ENCODE data around the gene ADAM22.

The ADAM22 gene

DNA sequence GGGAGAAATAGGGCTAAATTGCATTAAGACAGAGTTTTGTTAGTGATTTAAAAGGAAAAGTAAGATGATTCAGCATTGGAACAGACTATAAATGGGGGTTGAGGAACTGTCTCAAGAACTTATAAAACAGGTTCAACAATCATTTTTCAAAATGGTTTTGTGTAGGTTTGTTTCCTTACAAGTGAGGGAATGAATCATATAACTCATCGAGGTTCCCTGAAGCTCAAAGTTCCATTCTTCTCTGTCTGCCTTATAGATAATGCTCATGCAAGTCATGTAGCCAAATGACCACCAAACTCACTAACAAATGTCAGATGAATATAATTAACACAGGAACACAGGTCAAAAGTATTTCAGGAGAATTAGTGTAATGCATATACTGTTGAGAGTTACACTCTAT, 27.7 kb downstream of the ADAM22 start:
- no peak for DNase-seq (ENCODE audit: low read depth)

DNA sequence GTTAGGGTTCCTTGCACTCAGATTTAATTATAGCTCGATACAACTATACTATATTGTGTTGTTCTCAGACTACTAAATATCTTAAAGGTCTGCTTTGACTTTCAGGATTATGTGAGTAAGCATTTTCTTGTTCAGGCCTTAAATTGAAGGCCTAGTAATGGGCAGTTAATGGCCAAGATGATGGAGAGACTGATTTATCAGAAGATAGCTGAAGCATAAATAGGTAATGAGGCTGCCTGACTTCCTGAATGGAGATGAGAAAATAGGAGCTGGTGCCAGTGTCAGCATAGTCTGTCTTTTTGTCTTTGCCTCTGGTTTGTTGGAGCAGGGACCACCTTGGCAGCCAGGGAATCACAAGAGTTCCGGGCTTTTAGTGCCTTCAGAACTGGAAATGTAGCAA, 32.2 kb downstream of the ADAM22 start:
- no peak for DNase-seq (ENCODE audit: low read depth)

DNA sequence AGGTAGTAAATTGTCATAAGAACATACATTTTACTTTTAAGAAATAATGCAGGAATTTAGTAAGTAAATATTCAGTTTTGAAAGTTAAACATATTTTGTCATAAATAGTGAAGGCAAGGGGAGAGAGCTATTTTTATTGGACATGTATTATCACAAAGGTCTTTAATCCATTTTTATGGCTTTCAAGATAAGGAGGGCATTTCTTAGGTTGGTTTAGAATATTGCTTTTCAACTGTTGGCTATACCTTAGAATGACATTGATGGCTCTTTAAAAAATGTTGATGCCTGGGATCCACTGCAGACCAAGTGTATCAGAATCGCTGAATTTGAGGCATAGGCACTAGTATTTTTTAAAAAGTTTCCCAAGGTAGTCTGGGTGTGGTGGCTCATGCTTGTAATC, 34.0 kb downstream of the ADAM22 start:
- DNase-seq (ENCODE audit: low read depth), result no peak

DNA sequence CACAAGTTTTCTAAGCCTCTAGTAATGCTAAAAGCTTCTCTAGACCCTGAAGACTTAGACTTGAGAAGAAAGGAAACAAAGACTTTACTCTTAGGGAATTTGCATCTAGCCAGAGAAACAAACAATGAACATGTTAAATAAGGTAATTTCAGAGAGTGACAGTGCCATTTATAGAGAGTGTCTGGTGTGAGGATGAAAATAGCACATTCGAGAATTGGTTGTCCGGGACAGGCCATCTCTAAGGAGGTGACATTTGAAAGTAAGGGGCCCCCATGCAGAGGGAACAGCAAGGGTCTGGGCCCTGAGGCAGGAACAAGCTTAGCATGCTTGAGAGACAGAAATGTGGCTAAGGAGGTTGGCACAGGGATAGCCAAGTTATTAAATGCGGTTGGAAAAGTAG, 48.1 kb downstream of the ADAM22 start:
- DNase-seq (ENCODE audit: low read depth), result no peak

DNA sequence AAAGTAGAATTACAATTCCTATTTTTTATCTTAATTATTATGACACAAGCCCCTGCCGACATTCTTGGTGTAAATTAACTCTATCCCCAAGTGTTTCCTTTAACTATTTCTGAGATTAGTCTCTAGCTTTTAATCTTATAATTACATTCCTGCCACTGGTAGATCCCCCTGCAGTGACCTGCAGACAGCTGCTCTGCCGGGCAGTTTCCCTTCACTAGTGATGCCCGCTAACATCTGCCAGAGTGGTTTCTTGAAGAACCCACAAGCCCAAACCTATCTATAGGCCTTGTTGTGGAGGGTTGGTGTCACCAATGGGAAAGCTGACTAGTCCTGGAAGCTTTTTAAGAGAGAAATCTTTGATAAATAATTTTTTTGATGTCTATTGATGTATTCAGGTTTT, 50.0 kb downstream of the ADAM22 start:
- DNase-seq (ENCODE audit: low read depth), result no peak

DNA sequence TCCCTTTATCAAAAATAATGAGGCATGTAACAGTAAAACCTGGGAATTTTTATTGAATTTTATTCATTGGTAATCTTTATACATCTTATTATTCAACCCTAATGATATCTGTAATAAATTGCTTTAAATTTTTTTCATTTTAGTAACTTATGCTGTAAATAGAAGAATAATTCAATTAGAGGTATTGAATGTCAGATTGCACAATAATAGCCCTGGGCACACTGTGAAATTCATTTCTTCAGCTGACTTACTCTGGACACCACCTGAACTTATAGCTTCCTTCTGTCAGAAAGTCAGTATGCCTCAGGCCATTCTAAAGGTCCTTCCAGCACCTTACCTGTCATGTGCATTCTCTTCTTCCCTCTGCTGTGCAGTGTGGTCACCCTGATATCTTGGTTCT, 59.2 kb downstream of the ADAM22 start:
- DNase-seq (ENCODE audit: low read depth), result peak; percentile 27

DNA sequence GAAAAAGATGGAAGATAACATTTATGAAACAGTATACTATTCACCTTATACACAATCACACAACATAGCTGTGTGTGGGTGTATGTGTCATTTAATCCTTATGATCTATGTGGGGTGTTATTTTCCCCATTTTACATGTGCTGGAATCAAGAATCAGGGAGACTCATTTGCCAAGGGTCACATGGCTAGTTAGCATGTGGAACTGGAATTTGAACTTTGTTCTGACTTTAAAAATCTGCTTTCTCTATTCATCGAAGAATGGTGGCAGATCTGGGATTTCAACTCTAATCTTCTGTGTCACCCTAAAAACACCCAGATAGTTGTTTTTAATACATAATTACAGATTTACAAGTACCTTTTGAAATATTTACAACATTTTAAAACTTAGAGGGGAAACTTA, 65.2 kb downstream of the ADAM22 start:
- no peak for DNase-seq (ENCODE audit: low read depth)

DNA sequence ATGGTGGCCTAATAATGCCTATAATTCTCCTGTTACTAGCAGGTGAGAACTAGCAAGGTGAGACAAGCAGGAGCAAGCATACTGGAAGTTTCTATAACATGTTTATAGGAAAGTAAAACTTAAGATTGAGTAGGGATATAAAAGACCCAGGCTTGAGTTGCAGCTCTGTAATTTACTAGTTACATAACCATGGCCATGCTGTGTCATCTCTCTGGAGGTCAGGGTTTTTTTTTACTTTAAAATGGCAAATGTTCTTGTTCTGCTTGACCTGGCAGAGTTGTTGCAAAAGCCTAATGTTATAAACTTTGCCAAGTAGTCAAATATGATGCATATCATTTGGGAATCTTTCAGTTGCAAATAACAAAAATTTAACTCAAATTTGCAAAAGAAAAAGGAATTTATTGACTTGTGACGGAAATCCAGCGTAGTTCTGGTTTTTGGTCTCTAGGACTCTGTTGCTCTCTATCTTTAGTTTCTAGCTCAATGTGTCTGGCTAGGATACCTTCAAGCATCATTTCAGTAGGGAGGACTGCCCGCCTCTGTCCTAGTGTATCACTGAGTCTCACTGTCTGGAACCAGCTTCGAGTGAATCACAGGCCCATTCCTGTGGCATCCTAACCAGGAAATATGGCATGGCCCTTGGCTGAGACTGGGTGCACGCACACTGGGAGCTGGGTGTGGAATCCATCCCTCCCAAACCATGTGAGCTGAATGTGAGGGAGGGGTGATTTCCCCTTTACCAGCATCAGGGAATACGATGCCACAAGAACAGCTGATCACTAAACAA, 67.9 kb downstream of the ADAM22 start:
- peak; percentile 27 for DNase-seq (ENCODE audit: low read depth)

DNA sequence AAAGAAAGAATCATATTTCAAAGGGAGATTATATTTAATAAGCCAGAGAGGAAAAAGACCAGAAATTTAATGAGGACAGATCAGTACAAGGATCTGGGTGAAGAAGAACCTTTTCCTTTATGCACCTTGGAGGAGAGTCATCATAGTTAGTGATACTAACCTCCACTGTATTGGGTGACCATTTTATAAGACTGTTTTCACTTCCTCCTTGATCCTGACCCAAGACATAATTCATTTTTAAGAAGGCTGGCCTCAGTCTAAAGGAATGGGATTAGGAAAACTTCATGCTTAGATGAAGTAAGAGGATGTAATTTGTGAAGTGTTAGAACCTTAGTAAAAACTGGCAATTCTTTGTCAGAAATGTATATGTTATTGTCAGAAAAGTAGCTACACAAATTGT, 68.6 kb downstream of the ADAM22 start:
- DNase-seq (ENCODE audit: low read depth), result no peak

DNA sequence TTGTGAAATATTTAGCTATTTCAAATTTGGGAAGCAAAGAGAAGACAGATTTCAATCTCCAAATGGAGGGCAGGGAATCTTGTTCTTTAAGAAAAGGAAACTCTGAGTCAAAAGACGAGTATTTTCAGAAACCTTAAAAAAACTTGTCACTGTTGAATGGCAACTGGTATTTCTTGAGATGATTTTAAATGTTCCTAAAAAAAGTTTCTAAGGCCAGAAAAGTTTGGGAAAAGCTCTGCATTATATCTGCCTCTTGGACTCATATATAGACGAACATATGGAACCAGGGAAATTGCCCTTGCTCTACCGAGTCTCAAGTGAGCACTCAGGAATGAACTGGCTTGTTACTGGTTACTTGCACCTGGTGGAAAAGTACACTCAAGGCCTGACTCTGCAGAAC, 69.5 kb downstream of the ADAM22 start:
- DNase-seq (ENCODE audit: low read depth), result no peak

DNA sequence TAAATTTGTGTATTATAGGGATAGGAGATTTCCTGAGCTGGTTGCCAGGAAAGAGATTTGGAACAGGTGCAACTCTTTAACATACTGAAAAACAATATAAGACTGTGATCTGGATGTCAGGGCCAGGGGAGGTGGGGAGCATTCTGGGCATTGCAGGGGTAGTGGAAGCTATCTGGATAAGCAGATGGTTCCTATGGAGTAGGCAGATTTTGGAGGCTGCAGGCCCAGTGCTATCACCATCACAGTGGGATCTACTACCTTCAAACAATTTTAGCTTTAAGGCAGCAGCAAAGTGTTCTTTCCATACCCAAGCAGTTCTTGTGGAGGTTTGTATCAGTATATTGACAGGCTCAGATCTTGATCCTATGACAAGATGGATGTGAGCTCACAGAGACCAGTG, 71.1 kb downstream of the ADAM22 start:
- no peak for DNase-seq (ENCODE audit: low read depth)

DNA sequence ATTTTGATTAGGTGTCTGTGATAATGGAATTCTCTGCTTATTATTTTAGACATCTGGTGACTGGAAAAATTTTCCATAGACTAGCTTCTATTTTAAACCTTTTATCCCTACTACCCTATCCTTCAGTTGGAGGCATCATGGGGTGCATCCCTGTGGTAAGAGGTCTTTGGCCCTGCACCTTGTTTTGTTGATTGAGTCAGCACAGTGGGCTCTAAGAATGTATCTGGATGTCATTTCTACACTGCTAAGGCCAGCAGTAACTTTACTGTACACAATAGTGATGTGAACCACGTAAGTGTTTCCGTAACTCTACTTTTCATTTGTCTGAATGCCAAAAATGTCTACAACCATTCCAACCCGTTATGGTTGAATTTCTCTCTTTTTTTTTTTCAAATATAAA, 75.6 kb downstream of the ADAM22 start:
- no peak for DNase-seq (ENCODE audit: low read depth)

DNA sequence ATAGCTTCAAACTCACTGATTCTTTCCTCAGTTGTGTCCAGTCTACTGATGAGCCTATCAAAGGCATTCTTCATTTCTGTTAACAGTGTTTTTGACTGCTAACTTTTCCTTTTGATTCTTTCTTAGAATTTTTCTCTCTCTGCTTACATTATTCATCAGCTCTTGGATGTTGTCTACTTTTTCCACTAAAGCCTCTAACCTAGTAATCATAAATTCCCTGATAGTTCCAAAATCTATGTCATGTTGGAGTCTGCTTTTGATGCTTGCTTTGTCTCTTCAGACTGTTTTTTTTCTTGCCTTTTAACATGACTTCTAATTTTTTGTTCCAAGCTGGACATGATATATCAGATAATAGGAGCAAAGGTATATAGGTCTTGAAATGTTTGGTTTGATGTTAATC, 78.0 kb downstream of the ADAM22 start:
- DNase-seq (ENCODE audit: low read depth), result no peak

DNA sequence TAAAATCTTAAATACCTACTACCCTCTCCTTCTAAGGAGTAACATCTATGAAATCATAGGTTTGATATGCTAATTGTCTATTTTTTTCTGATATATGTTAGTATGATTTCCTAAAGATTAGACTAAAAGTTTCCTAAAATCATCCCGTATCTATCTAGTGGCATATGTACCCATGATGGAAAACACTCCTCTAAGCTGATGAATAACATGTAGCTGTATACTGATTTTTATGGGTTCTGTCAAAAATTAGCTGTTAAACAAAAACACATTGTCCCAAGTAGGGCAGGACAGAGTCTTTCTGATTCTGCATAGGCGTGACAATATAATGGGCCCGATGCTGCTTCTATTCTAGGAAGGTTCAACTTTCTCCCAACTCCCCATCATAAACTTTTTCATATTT, 79.9 kb downstream of the ADAM22 start:
- DNase-seq (ENCODE audit: low read depth), result no peak

DNA sequence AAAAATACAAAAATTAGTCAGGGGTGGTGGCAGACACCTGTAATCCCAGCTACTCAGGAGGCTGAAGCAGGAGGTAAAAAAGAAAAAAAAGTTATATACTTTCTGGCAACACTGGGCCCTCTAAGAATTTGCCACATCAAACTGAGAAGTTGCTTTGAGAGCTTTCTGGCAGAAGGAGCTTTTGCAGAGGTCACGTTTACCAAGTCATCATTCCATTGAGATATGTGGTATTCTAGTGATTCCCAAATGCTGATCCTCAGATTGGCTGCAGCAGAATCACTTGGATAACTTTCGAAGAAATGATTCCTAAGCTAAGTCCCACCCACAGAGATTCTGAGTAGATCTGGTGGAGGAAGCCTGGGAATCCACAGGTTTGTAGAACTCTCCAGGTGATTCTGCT, 80.5 kb downstream of the ADAM22 start:
- DNase-seq (ENCODE audit: low read depth), result peak; percentile 10

DNA sequence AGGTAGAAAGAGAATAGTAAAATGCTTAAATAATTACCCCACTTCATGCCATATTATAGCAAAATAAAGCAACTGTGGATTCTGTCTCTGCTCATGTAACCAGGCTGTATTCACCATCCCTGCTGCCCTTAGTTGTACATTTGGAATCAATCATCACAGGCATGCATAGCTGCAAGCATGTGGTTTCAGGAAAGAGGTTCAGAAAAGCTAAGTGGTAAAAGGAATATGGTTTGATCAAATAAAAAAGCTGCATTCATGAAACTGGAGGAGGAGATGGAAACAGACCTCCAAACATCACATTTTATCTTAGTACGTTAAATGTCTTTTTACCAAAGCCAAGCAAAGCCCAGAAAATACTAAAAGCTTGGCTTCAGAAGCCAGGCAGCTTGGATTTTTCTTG, 81.3 kb downstream of the ADAM22 start:
- peak; percentile 78 for DNase-seq (ENCODE audit: low read depth)

DNA sequence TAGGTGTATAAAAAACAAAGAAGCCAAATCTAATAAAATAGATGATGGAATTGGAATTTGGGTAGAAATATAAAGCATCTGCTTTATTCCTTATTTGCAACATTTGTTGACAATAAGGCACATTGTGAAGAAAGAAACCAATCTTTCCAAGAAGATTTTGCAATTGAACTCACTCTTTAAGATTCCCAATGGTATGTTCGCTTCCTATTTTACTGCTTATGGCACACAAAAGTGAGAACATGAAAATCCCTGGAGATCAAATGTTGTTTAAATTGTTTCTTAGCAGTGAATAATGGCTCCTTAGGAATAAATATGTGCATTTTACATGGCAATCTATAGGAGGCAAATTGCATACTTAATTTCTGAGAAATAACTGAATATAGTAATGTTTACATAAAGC, 84.5 kb downstream of the ADAM22 start:
- DNase-seq (ENCODE audit: low read depth), result no peak

DNA sequence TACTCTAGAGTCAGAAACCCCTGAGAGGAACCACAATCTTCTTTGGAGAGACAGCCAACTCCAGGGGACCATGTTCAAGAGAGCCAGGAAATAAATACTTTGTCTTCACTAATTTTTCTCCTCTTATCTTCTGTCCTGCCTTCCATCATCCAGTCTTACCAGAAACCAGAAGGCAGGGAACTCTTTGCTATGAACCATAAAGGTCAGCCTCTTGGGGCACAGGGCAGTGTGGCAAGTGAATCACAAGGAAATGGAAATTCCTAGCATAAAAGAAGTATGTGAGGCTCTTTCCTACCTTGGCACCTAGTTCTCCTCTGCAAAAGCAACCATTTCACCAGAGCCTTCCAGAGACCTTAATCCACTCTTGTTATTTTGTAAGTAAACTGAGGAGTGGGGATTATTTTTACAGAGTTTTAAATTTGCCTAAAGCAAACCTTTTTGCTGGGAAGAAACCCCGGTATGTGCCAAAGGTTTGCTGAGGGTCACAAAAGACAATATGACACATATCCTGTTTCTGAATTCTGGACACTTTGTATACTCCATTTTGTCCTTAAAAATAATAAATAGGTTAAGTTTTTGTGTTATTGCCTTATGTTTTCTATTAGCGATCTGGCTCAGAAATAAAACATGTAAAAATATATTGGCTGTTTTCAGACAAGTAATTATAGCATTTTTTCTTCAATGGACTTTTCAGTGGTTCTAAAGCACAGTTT, 87.1 kb downstream of the ADAM22 start:
- peak; percentile 60 for DNase-seq (ENCODE audit: low read depth)

DNA sequence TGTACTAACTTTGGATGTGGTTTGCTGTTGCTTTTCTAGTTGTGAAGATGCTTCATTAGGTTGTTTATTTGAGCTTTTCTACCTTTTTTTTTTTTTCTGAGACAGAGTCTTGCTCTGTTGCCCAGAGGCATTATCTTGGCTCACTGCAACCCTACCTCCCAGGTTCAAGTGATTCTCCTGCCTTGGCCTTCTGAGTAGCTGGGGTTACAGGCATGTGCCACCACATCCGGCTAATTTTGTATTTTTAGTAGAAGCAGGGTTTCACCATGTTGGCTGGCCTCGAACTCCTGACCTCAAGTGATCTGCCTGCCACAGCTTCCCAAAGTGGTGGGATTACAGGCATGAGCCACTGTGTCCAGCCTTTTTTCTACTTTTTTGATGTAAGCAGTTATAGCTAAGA, 93.7 kb downstream of the ADAM22 start:
- DNase-seq (ENCODE audit: low read depth), result no peak

DNA sequence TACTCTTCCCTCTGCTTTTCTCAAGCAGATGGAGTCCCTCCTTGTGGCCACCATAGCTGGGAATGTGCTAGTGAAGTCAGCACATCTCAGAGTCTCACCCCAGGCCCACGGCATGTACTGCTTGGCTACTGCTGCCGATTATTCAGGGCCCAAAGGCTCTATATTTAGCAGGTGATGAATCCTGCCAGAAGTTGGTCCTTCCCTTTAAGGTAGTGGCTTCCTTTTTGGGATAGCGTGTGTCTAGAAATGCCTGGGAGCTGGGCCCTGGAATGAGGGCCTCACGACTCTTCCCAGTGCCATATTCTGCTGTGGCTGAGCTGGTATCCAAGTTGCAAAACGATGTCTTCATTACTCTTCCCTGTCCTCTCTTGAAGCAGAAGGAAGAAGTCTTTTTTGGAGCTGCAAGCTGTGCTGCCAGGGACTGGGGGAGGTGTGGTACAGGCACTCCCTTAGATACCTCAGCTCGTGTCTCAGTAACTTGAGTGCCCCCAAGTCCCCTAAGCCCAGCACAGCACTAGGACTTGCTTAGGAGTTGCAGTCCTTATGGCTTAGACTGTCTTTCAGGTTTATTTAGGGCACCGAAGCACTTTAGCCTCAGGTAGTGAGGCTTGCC, 100.1 kb downstream of the ADAM22 start:
- DNase-seq (ENCODE audit: low read depth), result no peak

DNA sequence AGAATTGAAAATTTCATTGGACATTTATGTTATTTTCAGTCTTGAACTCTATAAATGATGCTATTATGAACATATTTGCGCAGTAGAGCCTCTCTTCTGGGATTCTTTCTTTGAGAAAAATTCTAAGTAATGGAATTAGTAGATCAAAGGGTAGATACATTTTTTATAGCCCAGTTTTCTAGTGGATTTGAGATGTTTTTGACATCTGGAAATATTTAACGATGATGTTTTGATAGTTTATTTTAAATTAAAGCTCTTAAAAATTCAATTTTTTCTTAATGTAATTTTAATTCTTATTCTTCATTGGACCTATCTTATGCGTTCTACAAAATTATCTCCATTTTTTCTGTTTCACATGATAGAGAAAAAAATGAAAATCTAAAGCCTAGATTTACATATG, 103.0 kb downstream of the ADAM22 start:
- DNase-seq (ENCODE audit: low read depth), result no peak

DNA sequence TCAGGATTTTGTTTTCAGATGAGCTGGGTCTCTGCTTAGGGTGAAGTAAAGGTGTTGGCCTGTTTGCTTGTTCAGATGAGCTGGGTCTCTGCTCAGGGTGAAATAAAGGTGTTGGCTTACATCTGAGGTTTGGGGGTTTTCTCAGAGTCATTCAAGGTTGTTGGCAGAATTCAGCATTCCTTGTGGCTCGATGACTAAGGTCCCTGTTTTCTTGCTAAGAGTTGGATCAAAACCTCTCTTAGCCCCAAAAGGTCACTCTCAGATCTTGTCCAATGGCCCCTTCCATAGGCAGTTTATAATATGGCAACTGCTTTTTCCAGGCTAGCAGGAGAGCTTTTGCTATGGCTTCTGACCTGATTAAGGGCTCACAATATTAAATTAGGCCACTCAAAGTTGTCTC, 106.6 kb downstream of the ADAM22 start:
- DNase-seq (ENCODE audit: low read depth), result peak; percentile 38

DNA sequence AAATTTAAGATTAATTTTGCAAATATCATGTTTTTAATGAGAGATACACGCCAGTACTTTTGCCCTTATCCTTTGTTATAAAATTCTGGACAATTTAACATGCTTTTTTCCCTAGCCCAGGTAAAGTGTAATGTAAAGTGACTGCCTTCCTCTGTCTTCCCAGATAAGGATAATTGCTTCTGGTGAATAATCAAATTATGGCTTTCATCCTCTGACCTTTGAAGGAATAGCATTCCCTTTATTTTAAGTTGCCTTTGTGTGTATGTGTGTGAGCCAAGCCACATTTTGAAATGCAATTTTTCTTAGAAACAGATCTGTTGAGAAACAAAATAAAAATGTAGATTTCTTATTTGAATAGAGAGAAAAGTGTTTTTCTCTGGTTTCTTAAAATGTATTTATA, 107.5 kb downstream of the ADAM22 start:
- no peak for DNase-seq (ENCODE audit: low read depth)

Measured in fibroblast of gingiva (primary cell).